Activated CD8-positive, alpha-beta T cell treated with anti-CD3 and anti-CD28 coated beads, Interleukin-2, amount 10 ng/mL, durations not matched to agents 7 days and 5 days (primary cell): ENCODE results near the gene EIPR1. TPM values are rescaled to one million over a fixed set of nuclear protein-coding genes. Genes with fewer than 3 reads are reported as not detected.

ENCODE experiments used
- ATAC-seq: fragments of 150-1000 bp; cut with Tn5 transposase; one replicate; pipeline ENCODE4 v1.10.0; 2021; ENCODE audit warnings: moderate library complexity
- CTCF ChIA-PET: fragments of 350-600 bp; sonication (Branson Sonifier 250); formaldehyde crosslinking; loops from one replicate; lab custom pipeline; 2021; ENCODE audit warnings: antibody characterized with exemption; lab: Charles Lee
- POLR2A ChIA-PET: fragments of 350-600 bp; sonication (Branson Sonifier 250); formaldehyde crosslinking; loops from one replicate; lab custom pipeline; 2021; ENCODE audit warnings: antibody characterized with exemption; lab: Charles Lee
- DNase-seq: peaks from one replicate; pipeline ENCODE4 v3.0.0-alpha.2; 2020
- H3K27ac Mint-ChIP-seq: one replicate; pipeline ENCODE4 v1.8.0; 2021; ENCODE audit warnings: mild to moderate bottlenecking, mixed read lengths
- H3K27me3 Mint-ChIP-seq: one replicate; pipeline ENCODE4 v1.8.0; 2021; ENCODE audit warnings: low read depth, mixed read lengths
- H3K36me3 Mint-ChIP-seq: one replicate; pipeline ENCODE4 v1.8.0; 2021; ENCODE audit warnings: low read depth, mixed read lengths
- H3K4me1 Mint-ChIP-seq: one replicate; pipeline ENCODE4 v1.8.0; 2021; ENCODE audit warnings: low read depth, mixed read lengths
- H3K4me3 Mint-ChIP-seq: one replicate; pipeline ENCODE4 v1.8.0; 2021; ENCODE audit warnings: mild to moderate bottlenecking, mixed read lengths
- H3K9me3 Mint-ChIP-seq: one replicate; pipeline ENCODE4 v1.8.0; 2022; ENCODE audit warnings: mixed read lengths; ENCODE audit not compliant: insufficient read depth
- total RNA-seq, 2 experiments: library from RNA; stranded (reverse); gene quantifications; one replicate each; pipeline ENCODE4 v1.2.3, GENCODE V29; 2021

Gene EIPR1
- total RNA-seq, 2 experiments from 2014 or later: 38.9 to 41.4 TPM

- DNase-seq (no peak), ATAC-seq (no peak)
- Mint-ChIP-seq H3K27me3 (no peaks in the 10 kb centered on the region), H3K36me3 (peaks cover 3% of the 10 kb centered on the region), H3K4me3 (no peak overlapping the region), H3K4me1 (no peaks in the 10 kb centered on the region), H3K9me3 (no peaks in the 10 kb centered on the region), H3K27ac (no peak overlapping the region)
- ChIA-PET POLR2A (no interaction called here), CTCF (no interaction called here)
Observed at GRCh38 chr2:3298191-3298590, 79.4 kb downstream of the EIPR1 start.

DNA sequence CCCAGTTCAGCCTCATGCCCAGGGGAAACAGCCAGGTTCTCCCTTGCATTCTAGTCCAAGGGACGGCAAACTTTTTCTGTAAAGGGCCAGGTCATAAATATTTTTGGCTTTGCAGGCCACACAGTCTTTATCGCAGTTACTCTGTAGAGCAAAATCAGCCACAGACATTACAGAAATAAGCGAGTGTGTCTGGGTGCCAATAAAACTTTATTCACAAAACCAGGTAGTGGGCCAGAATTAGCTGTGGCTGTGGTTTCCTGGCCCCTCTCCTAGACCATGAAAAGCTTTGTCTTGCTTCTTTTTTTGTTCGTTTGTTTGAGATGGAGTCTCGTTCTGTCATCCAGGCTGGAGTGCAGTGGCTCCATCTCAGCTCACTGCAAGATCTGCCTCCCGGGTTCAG lies 80.1 kb downstream of the EIPR1 start:
- no peak for ATAC-seq
- POLR2A ChIA-PET: no interaction called here

DNA sequence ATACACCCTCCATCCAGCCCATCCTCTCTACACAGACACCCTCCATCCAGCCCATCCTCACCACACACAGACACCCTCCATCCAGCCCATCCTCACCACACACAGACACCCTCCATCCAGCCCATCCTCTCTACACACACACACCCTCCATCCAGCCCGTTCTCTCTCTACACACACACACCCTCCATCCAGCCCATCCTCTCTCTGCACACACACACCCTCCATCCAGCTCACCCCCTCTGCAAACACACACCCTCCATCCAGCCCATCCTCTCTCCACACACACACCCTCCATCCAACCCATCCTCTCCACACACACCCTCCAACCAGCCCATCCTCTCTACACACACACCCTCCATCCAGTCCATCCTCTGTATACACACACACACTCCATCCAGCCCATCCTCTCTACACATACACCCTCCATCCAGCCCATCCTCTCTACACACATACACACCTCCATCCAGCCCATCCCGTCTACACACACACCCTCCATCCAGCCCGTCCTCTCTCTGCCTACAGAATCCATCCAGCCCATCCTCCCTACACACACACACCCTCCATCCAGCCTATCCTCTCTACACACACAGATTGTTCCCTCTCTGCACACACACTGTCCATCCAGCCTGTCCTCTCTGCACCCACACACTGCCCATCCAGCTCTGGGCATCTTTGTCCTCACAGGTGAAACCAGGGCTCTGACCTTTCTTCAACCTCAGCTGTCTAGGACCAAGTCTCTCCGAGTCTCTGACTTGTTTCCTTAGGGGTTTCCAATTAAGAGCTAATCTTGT lies 81.2 kb downstream of the EIPR1 start:
- DNase-seq (no peak), ATAC-seq (no peak)
- no peaks in the 10 kb centered on the region for H3K4me1 Mint-ChIP-seq
- ChIA-PET POLR2A (no interaction called here), CTCF (interaction anchor here (1.2 kb wide), 1 partner anchor 9 kb away, joined by 3 read pairs; no protein-coding TSS in a partner anchor)
- peaks cover 2% of the 10 kb centered on the region for H3K36me3 Mint-ChIP-seq
- no peak overlapping the region for H3K27ac Mint-ChIP-seq
- H3K27me3 Mint-ChIP-seq: no peaks in the 10 kb centered on the region
- H3K9me3 Mint-ChIP-seq: no peaks in the 10 kb centered on the region
- no peak overlapping the region for H3K4me3 Mint-ChIP-seq

More for the DNA sequence above, 80.1 kb downstream of the EIPR1 start:
- CTCF ChIA-PET: interaction anchor here (1.2 kb wide), 1 partner anchor 10 kb away, joined by 3 read pairs; no protein-coding TSS in a partner anchor
- Mint-ChIP-seq H3K4me1 (no peaks in the 10 kb centered on the region), H3K27ac (no peak overlapping the region), H3K9me3 (no peaks in the 10 kb centered on the region), H3K36me3 (peaks cover 3% of the 10 kb centered on the region), H3K4me3 (no peak overlapping the region), H3K27me3 (no peaks in the 10 kb centered on the region)
- DNase-seq: no peak

GRCh38 chr2:3294493-3294892 lies 83.1 kb downstream of the EIPR1 start:
- no peaks in the 10 kb centered on the region for H3K4me1 Mint-ChIP-seq
- H3K4me3 Mint-ChIP-seq: no peak overlapping the region
- POLR2A ChIA-PET: no interaction called here
- peaks cover 6% of the 10 kb centered on the region for H3K36me3 Mint-ChIP-seq
- peaks cover under 1% of the 10 kb centered on the region for H3K9me3 Mint-ChIP-seq
- CTCF ChIA-PET: no interaction called here
- ATAC-seq: no peak
- no peaks in the 10 kb centered on the region for H3K27me3 Mint-ChIP-seq
- no peak overlapping the region for H3K27ac Mint-ChIP-seq
- DNase-seq: no peak

GRCh38 chr2:3294069-3294468 lies 83.5 kb downstream of the EIPR1 start:
- Mint-ChIP-seq H3K27me3 (no peaks in the 10 kb centered on the region), H3K4me3 (no peak overlapping the region), H3K4me1 (no peaks in the 10 kb centered on the region), H3K9me3 (peaks cover 5% of the 10 kb centered on the region), H3K36me3 (peaks cover 8% of the 10 kb centered on the region), H3K27ac (no peak overlapping the region)
- ATAC-seq (no peak), DNase-seq (no peak)
- POLR2A ChIA-PET: no interaction called here
- CTCF ChIA-PET: no interaction called here

DNA sequence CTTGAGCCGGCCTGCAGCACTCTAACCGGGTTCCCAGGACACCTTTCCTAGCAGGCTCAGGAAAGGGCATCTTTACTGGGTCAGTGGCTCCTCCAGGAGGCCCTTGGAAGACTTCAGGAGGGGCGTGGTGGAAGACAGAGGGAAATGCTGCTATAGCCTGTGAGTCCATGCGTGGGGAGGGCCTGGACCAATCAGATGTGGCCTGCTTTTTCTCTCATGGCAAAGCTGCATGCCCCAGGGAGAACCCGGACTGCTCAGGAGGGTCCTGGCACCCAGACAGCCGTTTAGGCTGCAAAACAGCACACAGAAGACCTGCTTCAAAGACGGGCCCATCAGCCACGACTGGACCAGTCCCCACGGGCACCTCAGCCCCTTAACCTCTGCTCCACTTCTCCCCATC lies 84.4 kb downstream of the EIPR1 start:
- H3K36me3 Mint-ChIP-seq: peaks cover 11% of the 10 kb centered on the region
- H3K27ac Mint-ChIP-seq: no peak overlapping the region
- ChIA-PET CTCF (no interaction called here), POLR2A (no interaction called here)
- H3K4me1 Mint-ChIP-seq: no peaks in the 10 kb centered on the region
- DNase-seq (no peak), ATAC-seq (no peak)
- peaks cover 8% of the 10 kb centered on the region for H3K9me3 Mint-ChIP-seq
- H3K27me3 Mint-ChIP-seq: no peaks in the 10 kb centered on the region
- H3K4me3 Mint-ChIP-seq: no peak overlapping the region

- ATAC-seq: no peak
- H3K4me3 Mint-ChIP-seq: no peak overlapping the region
- H3K27ac Mint-ChIP-seq: no peak overlapping the region
- peaks cover 14% of the 10 kb centered on the region for H3K36me3 Mint-ChIP-seq
- no peak for DNase-seq
- no peaks in the 10 kb centered on the region for H3K27me3 Mint-ChIP-seq
- ChIA-PET POLR2A (no interaction called here), CTCF (no interaction called here)
- peaks cover 8% of the 10 kb centered on the region for H3K9me3 Mint-ChIP-seq
- H3K4me1 Mint-ChIP-seq: no peaks in the 10 kb centered on the region
Observed at GRCh38 chr2:3292416-3292815, 85.2 kb downstream of the EIPR1 start.

GRCh38 chr2:3291750-3292149 lies 85.9 kb downstream of the EIPR1 start:
- peaks cover 18% of the 10 kb centered on the region for H3K36me3 Mint-ChIP-seq
- POLR2A ChIA-PET: no interaction called here
- CTCF ChIA-PET: no interaction called here
- H3K4me1 Mint-ChIP-seq: no peaks in the 10 kb centered on the region
- no peak for DNase-seq
- ATAC-seq: no peak
- peaks cover 8% of the 10 kb centered on the region for H3K9me3 Mint-ChIP-seq
- H3K4me3 Mint-ChIP-seq: no peak overlapping the region
- H3K27ac Mint-ChIP-seq: no peak overlapping the region
- no peaks in the 10 kb centered on the region for H3K27me3 Mint-ChIP-seq

- DNase-seq (no peak), ATAC-seq (no peak)
- no peak overlapping the region for H3K4me3 Mint-ChIP-seq
- CTCF ChIA-PET: no interaction called here
- no peaks in the 10 kb centered on the region for H3K27me3 Mint-ChIP-seq
- H3K36me3 Mint-ChIP-seq: peaks cover 18% of the 10 kb centered on the region
- H3K4me1 Mint-ChIP-seq: no peaks in the 10 kb centered on the region
- POLR2A ChIA-PET: no interaction called here
- no peak overlapping the region for H3K27ac Mint-ChIP-seq
- H3K9me3 Mint-ChIP-seq: peaks cover 8% of the 10 kb centered on the region
Observed at GRCh38 chr2:3291113-3291512, 86.5 kb downstream of the EIPR1 start.

DNA sequence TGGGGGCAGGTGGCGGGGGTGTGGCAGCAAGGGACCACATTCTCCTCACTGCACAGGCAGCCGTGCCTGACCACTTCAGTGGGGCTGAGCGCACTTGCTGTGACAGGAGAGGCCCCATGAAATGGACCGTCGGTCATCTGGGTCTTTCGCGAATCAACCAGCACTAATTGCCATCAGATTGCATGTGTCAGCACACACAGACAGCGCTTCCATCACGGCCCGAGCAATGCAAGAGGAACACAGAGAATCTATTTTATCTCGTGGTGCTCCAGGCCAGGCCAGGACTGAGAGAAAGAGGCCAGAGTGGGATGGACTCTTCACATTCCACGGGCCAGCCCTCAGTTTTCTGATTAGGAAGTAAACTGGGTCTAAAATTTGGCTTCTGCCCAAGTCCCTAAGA lies 87.0 kb downstream of the EIPR1 start:
- DNase-seq (no peak), ATAC-seq (no peak)
- no peaks in the 10 kb centered on the region for H3K27me3 Mint-ChIP-seq
- no peak overlapping the region for H3K4me3 Mint-ChIP-seq
- CTCF ChIA-PET: no interaction called here
- H3K36me3 Mint-ChIP-seq: peaks cover 18% of the 10 kb centered on the region
- H3K27ac Mint-ChIP-seq: no peak overlapping the region
- peaks cover 8% of the 10 kb centered on the region for H3K9me3 Mint-ChIP-seq
- no peaks in the 10 kb centered on the region for H3K4me1 Mint-ChIP-seq
- POLR2A ChIA-PET: no interaction called here

DNA sequence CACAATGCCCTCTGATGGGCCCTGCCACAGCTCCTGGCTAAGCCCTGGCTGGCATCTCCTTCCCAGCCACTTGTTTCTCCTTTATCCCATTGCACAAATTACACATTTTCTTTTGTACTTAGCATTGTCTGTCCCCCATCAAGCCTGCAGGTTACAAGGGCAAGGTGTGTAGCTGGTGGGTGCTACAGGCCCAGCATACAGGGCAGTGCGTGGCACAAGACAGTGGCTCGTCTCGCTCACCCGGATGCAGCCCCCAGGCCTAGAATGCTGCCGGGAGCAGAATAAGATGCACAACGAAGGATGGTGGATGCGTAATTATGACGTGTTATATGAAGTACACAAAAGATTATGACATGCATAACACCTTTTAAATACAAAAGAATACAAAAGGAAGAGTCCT lies 87.6 kb downstream of the EIPR1 start:
- DNase-seq (no peak), ATAC-seq (no peak)
- Mint-ChIP-seq H3K27me3 (no peaks in the 10 kb centered on the region), H3K36me3 (peaks cover 18% of the 10 kb centered on the region), H3K4me1 (no peaks in the 10 kb centered on the region), H3K4me3 (no peak overlapping the region), H3K27ac (no peak overlapping the region), H3K9me3 (peaks cover 8% of the 10 kb centered on the region)
- ChIA-PET POLR2A (no interaction called here), CTCF (no interaction called here)

DNA sequence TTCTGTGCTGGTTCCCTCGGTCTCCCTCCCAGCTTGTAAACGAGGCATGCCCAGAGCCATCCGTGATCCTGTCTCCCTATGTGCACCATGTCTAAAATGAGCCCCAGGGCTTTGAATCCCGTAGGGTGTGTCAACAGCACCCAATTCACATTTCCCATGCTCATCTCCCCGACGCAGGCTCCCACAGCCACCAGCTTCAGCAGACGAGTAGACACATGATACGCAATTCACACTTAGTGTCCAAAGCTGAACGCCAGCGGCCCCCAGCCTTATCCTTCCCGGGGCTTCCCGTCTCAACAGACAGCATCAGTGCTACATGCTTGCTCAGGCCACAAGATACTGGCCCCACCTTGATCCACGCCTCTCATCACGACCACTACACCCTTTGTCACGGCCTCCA lies 88.1 kb downstream of the EIPR1 start:
- peaks cover 18% of the 10 kb centered on the region for H3K36me3 Mint-ChIP-seq
- H3K4me3 Mint-ChIP-seq: no peak overlapping the region
- peaks cover 8% of the 10 kb centered on the region for H3K9me3 Mint-ChIP-seq
- H3K27me3 Mint-ChIP-seq: no peaks in the 10 kb centered on the region
- H3K27ac Mint-ChIP-seq: no peak overlapping the region
- ATAC-seq: no peak
- POLR2A ChIA-PET: no interaction called here
- CTCF ChIA-PET: no interaction called here
- no peak for DNase-seq
- H3K4me1 Mint-ChIP-seq: no peaks in the 10 kb centered on the region

- no peak for DNase-seq
- POLR2A ChIA-PET: no interaction called here
- Mint-ChIP-seq H3K9me3 (peaks cover 8% of the 10 kb centered on the region), H3K4me3 (no peak overlapping the region), H3K4me1 (no peaks in the 10 kb centered on the region), H3K36me3 (peaks cover 18% of the 10 kb centered on the region), H3K27me3 (no peaks in the 10 kb centered on the region), H3K27ac (no peak overlapping the region)
- no peak for ATAC-seq
- CTCF ChIA-PET: no interaction called here
Observed at GRCh38 chr2:3289171-3289515, 88.5 kb downstream of the EIPR1 start.
